Epithelial cell of esophagus (primary cell): ENCODE data around the gene PPM1L.

Experiments used
- DNase-seq: peaks from one replicate; pipeline ENCODE4 v3.0.0; 2010; ENCODE audit warnings: low read depth
- H3K4me3 ChIP-seq: 2 replicates; pipeline ENCODE4 v1.5.1; 2011; ENCODE audit warnings: mild to moderate bottlenecking, low read length, control low read depth
- TF ChIP-seq, protein P1 (sequence below): IDR thresholded peaks from 2 replicates; pipeline ENCODE4 v1.5.1; 2011; ENCODE audit warnings: low read depth, mild to moderate bottlenecking, low read length, control low read depth, inconsistent platforms; ENCODE audit not compliant: insufficient read depth; ENCODE audit errors: missing control alignments

PPM1L gene

DNA sequence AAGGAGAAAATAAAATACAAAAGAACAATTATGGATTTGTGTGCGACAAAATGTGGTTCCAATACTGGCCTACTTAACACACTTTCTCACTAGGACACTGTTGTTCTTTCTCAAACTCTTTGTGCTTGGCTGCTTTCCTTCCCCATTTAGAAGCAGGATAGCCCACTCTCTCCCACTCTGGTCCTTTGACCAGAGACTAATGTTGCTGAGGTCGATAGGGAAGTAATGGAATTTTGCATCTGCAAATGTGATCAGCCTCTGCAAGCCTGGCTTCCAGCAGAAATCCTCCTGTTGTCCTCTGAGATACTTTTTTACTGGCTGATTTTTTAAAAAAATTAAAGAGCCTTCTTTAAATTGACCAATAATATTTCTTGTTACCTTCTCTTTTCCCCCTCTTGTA is 71.0 kb downstream of the PPM1L start:
- TF ChIP-seq, protein P1, sequence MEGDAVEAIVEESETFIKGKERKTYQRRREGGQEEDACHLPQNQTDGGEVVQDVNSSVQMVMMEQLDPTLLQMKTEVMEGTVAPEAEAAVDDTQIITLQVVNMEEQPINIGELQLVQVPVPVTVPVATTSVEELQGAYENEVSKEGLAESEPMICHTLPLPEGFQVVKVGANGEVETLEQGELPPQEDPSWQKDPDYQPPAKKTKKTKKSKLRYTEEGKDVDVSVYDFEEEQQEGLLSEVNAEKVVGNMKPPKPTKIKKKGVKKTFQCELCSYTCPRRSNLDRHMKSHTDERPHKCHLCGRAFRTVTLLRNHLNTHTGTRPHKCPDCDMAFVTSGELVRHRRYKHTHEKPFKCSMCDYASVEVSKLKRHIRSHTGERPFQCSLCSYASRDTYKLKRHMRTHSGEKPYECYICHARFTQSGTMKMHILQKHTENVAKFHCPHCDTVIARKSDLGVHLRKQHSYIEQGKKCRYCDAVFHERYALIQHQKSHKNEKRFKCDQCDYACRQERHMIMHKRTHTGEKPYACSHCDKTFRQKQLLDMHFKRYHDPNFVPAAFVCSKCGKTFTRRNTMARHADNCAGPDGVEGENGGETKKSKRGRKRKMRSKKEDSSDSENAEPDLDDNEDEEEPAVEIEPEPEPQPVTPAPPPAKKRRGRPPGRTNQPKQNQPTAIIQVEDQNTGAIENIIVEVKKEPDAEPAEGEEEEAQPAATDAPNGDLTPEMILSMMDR = no peak
- no peak overlapping the region for H3K4me3 ChIP-seq
- DNase-seq = no peak

DNA sequence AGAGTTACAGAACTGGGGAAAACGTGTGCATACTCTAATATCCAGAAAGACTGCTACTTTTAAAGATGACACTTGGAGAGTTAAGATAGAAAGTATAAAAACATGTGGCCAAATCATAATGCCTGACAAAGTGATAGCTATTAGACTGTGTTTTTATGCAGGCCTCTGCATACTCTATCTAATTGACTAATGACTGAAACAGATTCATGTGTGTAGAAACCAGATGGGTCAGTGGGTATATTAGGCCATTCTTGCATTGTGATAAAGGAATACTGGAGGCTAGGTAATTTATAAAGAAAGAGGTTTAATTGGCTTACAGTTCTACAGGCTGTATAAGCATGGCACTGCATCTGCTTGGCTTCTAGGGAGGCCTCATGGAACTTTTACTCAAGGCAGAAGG is 71.5 kb downstream of the PPM1L start:
- no peak for DNase-seq
- TF ChIP-seq, protein P1 = no peak
- no peak overlapping the region for H3K4me3 ChIP-seq

GRCh38 chr3:160828880-160829279 is 72.8 kb downstream of the PPM1L start:
- peak; percentile 8 for DNase-seq
- H3K4me3 ChIP-seq = no peak overlapping the region
- TF ChIP-seq, protein P1 = no peak

DNA sequence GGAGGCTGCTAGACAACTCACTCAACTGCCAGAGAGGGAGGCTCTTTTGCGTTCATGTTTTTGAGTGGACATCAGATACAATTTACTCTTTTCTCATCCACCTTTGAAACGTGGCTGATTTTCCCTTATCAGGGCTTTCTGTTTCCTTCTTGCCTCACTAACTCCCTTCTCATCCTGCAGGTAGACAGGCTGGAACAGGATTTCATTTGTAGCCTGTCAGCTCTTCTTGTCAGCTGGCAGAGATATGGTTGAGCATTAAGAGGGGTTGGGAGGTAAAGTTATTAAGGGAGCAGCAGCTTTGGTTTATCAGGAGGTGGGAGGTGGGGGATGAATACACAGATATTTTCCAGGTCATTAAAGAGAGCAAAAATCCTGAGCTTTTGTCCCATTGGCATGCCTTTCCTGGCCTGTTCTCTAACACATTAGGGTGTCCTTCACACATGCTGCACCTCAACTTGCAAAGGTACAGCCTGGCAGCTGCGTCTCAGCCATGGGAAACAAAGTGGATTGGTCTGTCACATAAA is 73.5 kb downstream of the PPM1L start:
- TF ChIP-seq, protein P1 = no peak
- no peak for DNase-seq
- H3K4me3 ChIP-seq = no peak overlapping the region

DNA sequence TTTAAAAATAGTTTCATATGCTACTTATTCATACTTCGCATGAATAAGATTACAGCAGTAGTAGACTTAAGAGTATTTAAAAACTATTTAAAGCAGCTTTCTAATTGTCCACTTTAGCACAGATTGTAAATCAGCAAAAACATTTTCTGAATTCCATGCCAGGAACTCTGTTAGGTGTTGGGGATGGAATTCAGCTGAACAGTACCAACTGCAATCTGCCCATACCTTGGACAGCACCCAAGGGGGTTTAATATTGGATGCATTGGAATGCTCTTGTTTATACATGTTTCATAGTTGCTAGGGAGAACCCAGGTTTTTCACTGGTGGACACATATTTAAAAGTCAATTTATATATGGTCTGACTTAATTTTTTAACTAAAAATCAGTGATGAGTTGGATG is 74.8 kb downstream of the PPM1L start:
- DNase-seq = peak; percentile 13
- H3K4me3 ChIP-seq = no peak overlapping the region
- TF ChIP-seq, protein P1 = no peak

- no peak overlapping the region for H3K4me3 ChIP-seq
- TF ChIP-seq, protein P1 = no peak
- no peak for DNase-seq
Observed at GRCh38 chr3:160831401-160831800, 75.4 kb downstream of the PPM1L start.

GRCh38 chr3:160837394-160837980 is 81.5 kb downstream of the PPM1L start:
- DNase-seq = no peak
- TF ChIP-seq, protein P1 = no peak
- H3K4me3 ChIP-seq = no peak overlapping the region
